ENCODE data around the gene NDUFA11.

NDUFA11 gene

GRCh38 chr19:5921516-5922160 is 18.0 kb upstream of the NDUFA11 start:
- H3K36me3 Mint-ChIP-seq: peaks cover 2% of the 10 kb centered on the region
- no peaks in the 10 kb centered on the region for H3K27me3 Mint-ChIP-seq
- H3K9me3 Mint-ChIP-seq: no peaks in the 10 kb centered on the region
- H3K4me3 Mint-ChIP-seq: no peak overlapping the region
- H3K4me1 Mint-ChIP-seq: no peaks in the 10 kb centered on the region
- H3K27ac Mint-ChIP-seq: no peak overlapping the region

- no peak overlapping the region for H3K4me3 Mint-ChIP-seq
Measured at GRCh38 chr19:5918463-5919079, 15.0 kb upstream of the NDUFA11 start.

GRCh38 chr19:5917431-5918107 is 14.0 kb upstream of the NDUFA11 start:
- Mint-ChIP-seq H3K36me3 (no peaks in the 10 kb centered on the region), H3K27me3 (no peaks in the 10 kb centered on the region), H3K27ac (no peak overlapping the region), H3K9me3 (no peaks in the 10 kb centered on the region), H3K4me3 (no peak overlapping the region), H3K4me1 (no peaks in the 10 kb centered on the region)

More at GRCh38 chr19:5918463-5919079, 15.0 kb upstream of the NDUFA11 start:
- no peaks in the 10 kb centered on the region for H3K36me3 Mint-ChIP-seq
- H3K27ac Mint-ChIP-seq: peak overlapping the region; percentile 30
- H3K9me3 Mint-ChIP-seq: no peaks in the 10 kb centered on the region
- H3K4me1 Mint-ChIP-seq: no peaks in the 10 kb centered on the region
- H3K27me3 Mint-ChIP-seq: no peaks in the 10 kb centered on the region

GRCh38 chr19:5916181-5916708 is 12.7 kb upstream of the NDUFA11 start:
- H3K4me1 Mint-ChIP-seq: no peaks in the 10 kb centered on the region
- no peaks in the 10 kb centered on the region for H3K9me3 Mint-ChIP-seq
- no peak overlapping the region for H3K4me3 Mint-ChIP-seq
- H3K27ac Mint-ChIP-seq: no peak overlapping the region
- no peaks in the 10 kb centered on the region for H3K27me3 Mint-ChIP-seq
- H3K36me3 Mint-ChIP-seq: no peaks in the 10 kb centered on the region

GRCh38 chr19:5915782-5916165 is 12.2 kb upstream of the NDUFA11 start:
- Mint-ChIP-seq H3K27me3 (no peaks in the 10 kb centered on the region), H3K4me1 (no peaks in the 10 kb centered on the region), H3K4me3 (no peak overlapping the region), H3K36me3 (no peaks in the 10 kb centered on the region), H3K27ac (no peak overlapping the region), H3K9me3 (no peaks in the 10 kb centered on the region)

- no peaks in the 10 kb centered on the region for H3K4me1 Mint-ChIP-seq
- no peak overlapping the region for H3K27ac Mint-ChIP-seq
- H3K9me3 Mint-ChIP-seq: no peaks in the 10 kb centered on the region
- H3K27me3 Mint-ChIP-seq: no peaks in the 10 kb centered on the region
- no peaks in the 10 kb centered on the region for H3K36me3 Mint-ChIP-seq
- H3K4me3 Mint-ChIP-seq: no peak overlapping the region
Measured at GRCh38 chr19:5914946-5915781, 11.6 kb upstream of the NDUFA11 start.

GRCh38 chr19:5914358-5914774 is 10.8 kb upstream of the NDUFA11 start:
- H3K9me3 Mint-ChIP-seq: no peaks in the 10 kb centered on the region
- H3K27me3 Mint-ChIP-seq: no peaks in the 10 kb centered on the region
- H3K4me1 Mint-ChIP-seq: no peaks in the 10 kb centered on the region
- H3K27ac Mint-ChIP-seq: no peak overlapping the region
- H3K36me3 Mint-ChIP-seq: no peaks in the 10 kb centered on the region
- no peak overlapping the region for H3K4me3 Mint-ChIP-seq

- Mint-ChIP-seq H3K36me3 (no peaks in the 10 kb centered on the region), H3K4me1 (no peaks in the 10 kb centered on the region), H3K9me3 (no peaks in the 10 kb centered on the region), H3K27ac (no peak within 1 kb of the TSS), H3K27me3 (no peaks in the 10 kb centered on the region), H3K4me3 (no peak within 1 kb of the TSS)
Measured at GRCh38 chr19:5913739-5914357, 10.3 kb upstream of the NDUFA11 start, which contains the start of gene CAPS. TSS of gene CAPS (plus strand) at chr19:5914254. CDS start at chr19:5914407, 153 bp downstream.

GRCh38 chr19:5911366-5911765 is 7.8 kb upstream of the NDUFA11 start:
- H3K27ac Mint-ChIP-seq: no peak overlapping the region
- no peaks in the 10 kb centered on the region for H3K27me3 Mint-ChIP-seq
- H3K9me3 Mint-ChIP-seq: no peaks in the 10 kb centered on the region
- no peak overlapping the region for H3K4me3 Mint-ChIP-seq
- peaks cover 1% of the 10 kb centered on the region for H3K36me3 Mint-ChIP-seq
- H3K4me1 Mint-ChIP-seq: peaks cover 14% of the 10 kb centered on the region

GRCh38 chr19:5910638-5910907 is 7.0 kb upstream of the NDUFA11 start:
- H3K36me3 Mint-ChIP-seq: peaks cover 2% of the 10 kb centered on the region
- no peak overlapping the region for H3K4me3 Mint-ChIP-seq
- H3K9me3 Mint-ChIP-seq: no peaks in the 10 kb centered on the region
- no peaks in the 10 kb centered on the region for H3K27me3 Mint-ChIP-seq
- H3K4me1 Mint-ChIP-seq: peaks cover 20% of the 10 kb centered on the region
- no peak overlapping the region for H3K27ac Mint-ChIP-seq

- Mint-ChIP-seq H3K4me1 (peaks cover 20% of the 10 kb centered on the region), H3K9me3 (no peaks in the 10 kb centered on the region), H3K27me3 (no peaks in the 10 kb centered on the region), H3K27ac (no peak overlapping the region), H3K4me3 (no peak overlapping the region), H3K36me3 (peaks cover 2% of the 10 kb centered on the region)
Measured at GRCh38 chr19:5908773-5909442, 5.3 kb upstream of the NDUFA11 start.

- Mint-ChIP-seq H3K4me1 (peaks cover 25% of the 10 kb centered on the region), H3K9me3 (no peaks in the 10 kb centered on the region), H3K27me3 (no peaks in the 10 kb centered on the region), H3K4me3 (peak overlapping the region; percentile 75), H3K36me3 (peaks cover 2% of the 10 kb centered on the region), H3K27ac (peak overlapping the region; percentile 73)
Measured at GRCh38 chr19:5907241-5907640, 3.7 kb upstream of the NDUFA11 start.

- Mint-ChIP-seq H3K9me3 (no peaks in the 10 kb centered on the region), H3K4me3 (peak overlapping the region; percentile 98), H3K36me3 (peaks cover 5% of the 10 kb centered on the region), H3K27me3 (no peaks in the 10 kb centered on the region), H3K27ac (no peak overlapping the region), H3K4me1 (peaks cover 36% of the 10 kb centered on the region)
Measured at GRCh38 chr19:5905114-5905778, 1.7 kb upstream of the NDUFA11 start.

- Mint-ChIP-seq H3K4me1 (peaks cover 42% of the 10 kb centered on the region), H3K9me3 (no peaks in the 10 kb centered on the region), H3K4me3 (peak within 1 kb of the TSS; percentile 98), H3K27me3 (no peaks in the 10 kb centered on the region), H3K36me3 (peaks cover 7% of the 10 kb centered on the region), H3K27ac (peak within 1 kb of the TSS; percentile 97)
Measured at GRCh38 chr19:5904352-5905113, 943 bp upstream of the NDUFA11 start, which contains the start of gene VMAC. TSS of gene VMAC (plus strand) at chr19:5904872. CDS start at chr19:5904891, 19 bp downstream.

All from activated naive CD4-positive, alpha-beta T cell treated with anti-CD3 and anti-CD28 coated beads, Interleukin-2, amount 50 U/mL, for 24 hours (primary cell).